ENCODE results near the gene GMPPA. TPM values are rescaled to one million over a fixed set of nuclear protein-coding genes. Genes with fewer than 3 reads are reported as not detected.

Gene GMPPA
- total RNA-seq, 1 donor from 2014 or later, result 33.9 TPM

GRCh38 chr2:219501849-219502248, 3.2 kb downstream of the GMPPA start:
- no peak for DNase-seq (ENCODE audit: extremely low read depth, low read depth, low spot score)

DNA sequence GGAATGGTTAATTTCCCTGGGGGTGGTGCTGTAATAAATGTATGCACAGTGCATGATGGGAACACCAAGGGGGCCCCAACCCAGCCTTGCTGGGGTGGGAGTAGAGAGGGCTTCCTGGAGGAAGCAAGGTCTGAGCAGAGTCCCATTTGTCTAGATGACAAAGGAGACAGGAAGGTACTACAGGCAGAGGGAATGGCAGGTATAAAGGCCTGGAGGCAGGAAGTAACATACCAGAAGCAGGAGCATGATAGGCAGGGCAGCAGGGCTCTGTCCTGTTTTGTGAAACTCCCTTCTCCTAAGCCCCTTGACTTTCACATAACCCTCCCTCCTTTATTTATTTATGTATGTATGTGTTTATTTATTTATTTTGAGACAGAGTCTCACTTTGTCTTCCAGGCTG, 3.9 kb downstream of the GMPPA start:
- no peak for DNase-seq (ENCODE audit: extremely low read depth, low read depth, low spot score)

DNA sequence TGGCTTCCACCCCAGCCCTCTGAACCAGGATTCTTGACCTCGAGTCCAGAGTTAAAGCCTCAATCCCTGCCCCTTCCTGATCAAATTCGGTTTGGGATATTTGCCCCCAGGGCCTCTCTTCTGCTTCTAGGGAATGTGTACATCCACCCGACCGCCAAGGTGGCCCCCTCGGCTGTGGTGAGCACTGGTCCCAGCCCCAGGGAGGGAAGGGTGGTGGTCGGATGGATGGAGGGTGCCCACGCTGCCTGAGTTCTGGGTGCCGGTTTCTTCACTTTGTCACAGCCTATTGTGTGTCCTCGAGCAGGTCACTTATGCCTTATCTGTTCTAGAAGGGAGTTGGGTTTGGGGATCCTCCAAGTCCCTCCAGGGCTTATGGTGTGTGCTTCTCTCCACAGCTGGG, 6.9 kb downstream of the GMPPA start:
- DNase-seq (ENCODE audit: extremely low read depth, low read depth, low spot score), result no peak

- no peak for DNase-seq (ENCODE audit: extremely low read depth, low read depth, low spot score)
Observed at GRCh38 chr2:219506153-219506801, 7.6 kb downstream of the GMPPA start.

GRCh38 chr2:219506802-219507526, 8.3 kb downstream of the GMPPA start:
- no peak for DNase-seq (ENCODE audit: extremely low read depth, low read depth, low spot score)

DNA sequence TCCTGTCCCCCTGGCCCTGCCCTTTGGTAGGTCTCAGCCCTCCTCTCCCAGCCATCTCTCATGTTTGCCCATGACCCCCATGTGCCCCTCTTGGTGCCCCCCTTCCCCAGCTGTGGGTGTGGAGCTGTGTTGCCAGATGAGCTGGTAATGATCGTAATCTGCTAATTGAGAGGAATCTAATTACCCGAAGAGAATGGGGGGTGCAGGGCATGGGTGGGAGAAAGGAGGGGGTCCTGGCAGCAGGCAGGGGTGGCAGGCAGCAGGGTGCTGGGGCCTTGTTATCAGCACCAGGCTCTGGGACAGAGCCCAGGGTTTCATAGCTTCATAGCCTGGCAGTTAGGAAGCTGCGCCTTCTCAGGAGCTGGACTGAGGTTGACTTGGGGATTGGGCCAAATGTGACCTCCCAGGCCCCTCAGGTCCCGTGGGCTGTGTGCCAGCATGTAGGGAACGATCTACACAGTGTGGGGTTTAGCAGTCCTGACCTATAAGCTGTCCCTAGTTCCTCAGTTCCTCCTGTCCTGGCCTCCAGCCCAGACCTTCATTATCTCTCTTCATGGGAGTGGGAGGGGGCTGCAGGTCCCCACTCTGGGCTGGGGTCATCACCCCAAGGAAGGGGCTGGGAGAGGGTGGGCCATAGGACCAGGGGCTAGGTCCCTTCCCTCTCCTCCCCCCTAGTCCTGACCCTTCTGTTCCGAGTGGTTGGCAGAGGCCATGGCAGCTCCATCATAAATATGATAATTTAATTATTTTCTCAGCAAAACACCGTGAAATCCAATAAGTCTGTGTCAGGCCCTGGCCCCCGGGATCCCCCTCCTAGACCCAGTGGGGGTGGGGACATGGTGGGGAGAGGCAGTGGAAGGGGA, 9.1 kb downstream of the GMPPA start:
- no peak for DNase-seq (ENCODE audit: extremely low read depth, low read depth, low spot score)

DNA sequence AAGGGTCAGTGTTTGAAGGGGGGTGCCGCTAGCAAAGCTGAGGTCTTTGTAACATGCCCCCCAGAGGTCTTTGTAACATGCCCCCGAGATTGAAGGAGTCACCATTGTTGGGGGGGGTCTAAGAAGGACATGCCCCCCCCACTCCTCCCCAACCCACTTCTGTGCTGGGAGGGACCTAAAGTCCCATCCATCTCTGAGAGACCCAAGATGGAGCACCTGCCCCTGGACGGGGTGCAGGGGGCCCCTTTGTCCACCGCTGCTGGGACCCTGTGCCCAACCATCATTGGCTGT, 9.7 kb downstream of the GMPPA start:
- DNase-seq (ENCODE audit: extremely low read depth, low read depth, low spot score), result no peak

GRCh38 chr2:219508971-219509779, 10.5 kb downstream of the GMPPA start:
- no peak for DNase-seq (ENCODE audit: extremely low read depth, low read depth, low spot score)

DNA sequence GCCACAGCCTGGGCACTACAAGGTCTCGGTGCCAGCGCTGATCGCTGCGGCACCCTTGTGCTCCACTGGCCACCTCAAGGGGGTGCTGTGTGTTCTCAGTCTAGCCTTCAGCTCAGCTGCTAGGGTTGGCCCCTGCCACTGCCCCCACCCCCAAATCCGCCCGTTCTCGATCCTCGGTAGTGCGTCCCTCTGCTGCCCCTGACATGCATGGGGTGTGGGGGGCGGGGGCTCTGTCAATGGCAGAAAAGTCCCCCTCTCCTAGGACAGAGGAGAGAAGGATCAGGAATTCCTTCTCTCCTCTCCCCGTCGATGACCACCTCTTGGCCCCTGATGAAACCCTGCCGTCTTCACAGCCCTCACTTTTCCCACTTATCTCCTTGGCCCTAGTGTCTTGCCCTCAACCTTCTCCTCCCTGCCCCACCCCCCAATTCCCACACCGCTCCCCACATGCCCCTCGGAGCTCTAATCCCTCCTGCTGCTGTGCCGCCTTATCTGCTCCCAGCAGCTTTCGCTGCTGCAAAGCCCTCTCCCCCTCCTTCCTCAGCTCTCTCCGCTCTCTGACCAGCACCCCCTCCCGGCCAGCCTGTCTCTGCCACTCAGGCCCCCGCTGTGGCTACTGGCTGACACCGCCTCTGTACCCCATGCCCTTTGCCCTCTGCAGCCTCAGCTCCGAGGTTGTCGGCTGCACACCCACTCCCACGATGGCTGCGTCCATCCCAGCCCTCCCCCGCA, 11.3 kb downstream of the GMPPA start:
- no peak for DNase-seq (ENCODE audit: extremely low read depth, low read depth, low spot score)

DNA sequence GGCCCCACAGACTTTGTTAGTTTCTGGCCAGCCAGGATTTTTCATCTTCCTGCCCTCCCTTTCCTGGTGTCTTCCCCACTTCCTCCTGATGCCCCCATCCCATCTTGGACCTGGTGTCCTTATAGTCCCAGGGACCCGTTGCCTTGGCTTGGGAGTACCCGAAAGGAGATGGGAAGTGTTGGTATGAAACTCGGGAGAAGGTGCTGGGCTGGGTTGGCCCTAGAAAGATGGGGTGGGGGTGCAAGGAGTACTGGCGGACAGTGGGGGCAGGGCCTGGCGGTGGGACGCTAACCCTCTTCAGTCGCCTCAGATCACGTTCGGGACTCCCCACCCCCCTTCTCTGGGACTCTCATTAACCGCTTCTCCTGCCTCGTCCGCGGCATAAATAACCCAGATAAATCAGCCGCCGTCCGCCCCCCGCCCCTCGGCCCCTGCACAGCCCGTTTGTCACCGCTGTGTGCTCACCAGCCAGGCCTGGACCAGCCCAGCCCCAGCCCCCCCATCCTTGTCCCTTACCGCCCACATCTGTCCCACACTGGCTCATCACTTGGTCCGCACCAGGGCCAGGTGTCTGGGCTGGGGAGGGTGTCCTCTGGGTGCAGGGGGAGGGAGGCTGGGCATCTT, 11.9 kb downstream of the GMPPA start:
- DNase-seq (ENCODE audit: extremely low read depth, low read depth, low spot score), result no peak

DNA sequence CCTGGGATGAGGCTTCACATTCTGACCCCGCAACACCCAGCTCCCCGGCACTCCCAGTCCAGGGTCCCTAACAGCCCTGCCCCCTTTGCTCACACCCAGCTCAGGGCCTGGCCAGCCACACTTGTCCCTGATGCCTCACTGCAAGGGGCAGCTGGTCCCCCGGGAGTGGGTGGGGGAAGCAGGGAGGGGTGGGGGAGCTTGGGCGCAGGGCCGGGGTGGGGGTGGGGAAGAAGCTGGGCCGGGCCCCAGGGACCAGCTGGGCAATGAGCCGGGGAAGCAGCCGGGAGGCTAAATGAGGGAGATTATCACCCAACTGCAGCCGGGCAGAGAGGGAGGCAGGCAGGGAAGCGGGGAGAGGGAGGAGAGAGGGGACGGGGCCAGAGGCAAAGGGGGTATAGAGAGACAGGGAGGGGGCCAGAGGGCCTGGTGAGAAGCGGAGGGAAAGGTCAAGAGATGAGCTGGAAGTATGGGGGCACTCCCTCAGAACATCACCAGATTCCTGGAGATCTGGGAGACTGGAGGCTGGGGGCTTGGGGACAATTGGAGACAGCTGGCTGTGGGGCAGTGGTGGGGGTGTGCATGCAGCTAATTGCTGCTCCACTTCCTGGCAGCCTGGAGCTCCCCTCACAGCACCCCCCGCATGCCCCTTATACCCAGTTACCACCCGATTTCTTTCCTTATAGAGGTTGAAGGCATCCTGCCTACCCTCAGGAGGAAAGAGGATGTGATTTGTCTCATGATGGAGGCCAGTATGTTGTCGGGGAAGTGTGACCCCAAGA, 13.0 kb downstream of the GMPPA start:
- DNase-seq (ENCODE audit: extremely low read depth, low read depth, low spot score), result no peak

DNA sequence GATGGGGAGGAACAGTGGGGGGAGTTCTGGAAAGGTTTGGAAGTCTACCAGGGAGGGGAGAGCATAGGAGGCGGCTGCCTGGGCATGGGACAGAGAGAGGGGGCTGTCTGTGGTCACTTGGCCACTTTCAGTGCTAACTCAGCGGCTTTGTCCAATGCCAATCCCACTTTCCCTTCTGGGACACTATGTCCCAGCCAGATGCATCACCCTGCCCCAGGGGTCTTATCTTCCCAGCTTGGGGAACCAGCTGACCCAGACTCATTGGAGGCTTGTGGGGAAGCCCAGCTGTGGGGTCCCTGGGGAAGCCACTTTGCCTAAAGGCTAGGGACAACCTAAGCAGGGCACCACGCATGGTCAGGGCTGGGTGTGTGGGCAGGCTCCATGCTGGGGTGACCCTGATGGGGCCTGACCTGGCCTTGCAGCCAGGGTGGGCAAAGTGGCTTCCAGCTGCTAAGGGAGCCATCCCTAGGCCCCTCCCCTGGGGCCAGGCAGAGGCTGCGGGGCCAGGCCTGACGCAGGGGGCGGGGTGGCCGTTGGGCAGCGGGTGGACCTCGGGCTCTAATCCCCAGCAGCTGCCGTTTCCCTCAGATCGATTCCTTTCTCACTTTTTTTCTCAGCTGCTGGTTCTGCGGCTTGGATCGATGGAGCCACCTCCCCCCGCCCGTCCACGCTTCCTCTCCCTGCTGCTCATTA, 14.0 kb downstream of the GMPPA start:
- DNase-seq (ENCODE audit: extremely low read depth, low read depth, low spot score), result no peak

- no peak for DNase-seq (ENCODE audit: extremely low read depth, low read depth, low spot score)
Observed at GRCh38 chr2:219513787-219514186, 15.1 kb downstream of the GMPPA start.

GRCh38 chr2:219514196-219514761, 15.6 kb downstream of the GMPPA start, which contains the start of gene ASIC4:
Gene ASIC4 (plus strand): TSS chr2:219514482. CDS start chr2:219514725, 243 bp downstream.
- no peak for DNase-seq (ENCODE audit: extremely low read depth, low read depth, low spot score)

- no peak for DNase-seq (ENCODE audit: extremely low read depth, low read depth, low spot score)
Observed at GRCh38 chr2:219514836-219515235, 16.1 kb downstream of the GMPPA start.

DNA sequence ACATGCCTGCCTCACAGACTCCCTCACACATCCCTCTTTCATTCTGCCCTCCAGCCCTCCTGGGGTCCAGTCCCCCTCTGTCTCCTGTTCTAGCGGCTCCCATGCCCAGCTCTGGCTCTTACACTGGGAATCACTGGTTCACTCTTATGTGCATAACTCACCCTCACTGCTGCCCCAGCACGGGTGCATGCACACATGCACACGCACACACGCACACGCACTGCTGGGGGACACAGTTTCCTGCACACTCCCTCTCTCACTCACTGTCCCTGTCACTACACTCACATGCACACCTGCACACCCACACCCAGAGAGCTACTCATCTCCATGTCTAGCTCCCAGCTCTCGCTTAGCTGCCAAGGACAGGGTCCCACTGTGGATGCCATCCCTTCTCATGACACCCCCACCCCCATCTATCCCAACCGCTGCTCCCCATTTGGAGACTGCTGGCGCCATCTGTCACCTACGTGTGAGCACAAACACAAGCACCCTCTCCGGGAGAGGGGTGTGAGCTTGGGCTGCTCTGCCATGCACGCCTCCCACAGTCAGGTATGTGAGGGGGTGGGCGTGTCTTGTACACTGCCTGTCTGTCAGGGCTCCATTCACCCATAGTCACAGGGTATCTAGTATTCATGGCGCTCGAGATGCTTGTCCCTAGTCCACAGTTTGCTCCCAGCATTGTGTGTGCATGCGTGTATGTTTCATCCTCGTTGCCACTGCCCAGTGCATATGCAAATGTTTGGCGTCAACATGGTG, 17.4 kb downstream of the GMPPA start:
- DNase-seq (ENCODE audit: extremely low read depth, low read depth, low spot score), result no peak

DNA sequence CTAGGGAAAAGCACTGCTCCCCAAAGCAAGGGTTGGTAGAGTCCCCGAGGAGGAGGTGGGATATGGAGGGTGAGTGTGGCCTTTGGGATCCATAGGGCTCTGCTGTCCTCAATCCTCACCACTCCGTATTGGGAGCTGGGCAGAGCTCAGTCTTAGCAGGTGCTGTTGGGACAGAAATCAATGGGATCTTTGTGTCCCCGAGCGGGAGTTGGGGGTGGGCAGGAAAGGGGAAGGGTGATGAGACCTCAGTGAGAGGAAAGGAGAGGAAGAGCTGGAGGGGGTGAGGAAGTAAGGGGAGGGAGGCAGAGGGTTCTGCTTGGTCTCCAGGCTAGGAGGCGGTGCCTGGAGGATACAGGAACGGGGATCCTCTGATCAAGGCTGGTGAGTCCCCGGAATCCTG, 18.2 kb downstream of the GMPPA start:
- no peak for DNase-seq (ENCODE audit: extremely low read depth, low read depth, low spot score)

Measured in glomerular endothelial cell (primary cell).